Fibroblast of lung (primary cell): ENCODE measurements around the gene CSNK2A2.

Source experiments
- EZH2 ChIP-seq: IDR thresholded peaks from 2 replicates; pipeline ENCODE4 v1.5.1; 2012; ENCODE audit warnings: low read length, control low read depth, mild to moderate bottlenecking; ENCODE audit errors: missing control alignments
- TF ChIP-seq, protein P1 (sequence below), 2 donors: IDR thresholded peaks in 1 of 2; conservative IDR thresholded peaks in 1 of 2; 1 replicate in 1 of 2; 2 replicates in 1 of 2; pipeline ENCODE4 v1.5.1; 2011 to 2012; ENCODE audit warnings: low read length in 2 of 2, control low read depth in 1 of 2, inconsistent platforms in 1 of 2, low read depth in 1 of 2, mild to moderate bottlenecking in 1 of 2

DNA sequence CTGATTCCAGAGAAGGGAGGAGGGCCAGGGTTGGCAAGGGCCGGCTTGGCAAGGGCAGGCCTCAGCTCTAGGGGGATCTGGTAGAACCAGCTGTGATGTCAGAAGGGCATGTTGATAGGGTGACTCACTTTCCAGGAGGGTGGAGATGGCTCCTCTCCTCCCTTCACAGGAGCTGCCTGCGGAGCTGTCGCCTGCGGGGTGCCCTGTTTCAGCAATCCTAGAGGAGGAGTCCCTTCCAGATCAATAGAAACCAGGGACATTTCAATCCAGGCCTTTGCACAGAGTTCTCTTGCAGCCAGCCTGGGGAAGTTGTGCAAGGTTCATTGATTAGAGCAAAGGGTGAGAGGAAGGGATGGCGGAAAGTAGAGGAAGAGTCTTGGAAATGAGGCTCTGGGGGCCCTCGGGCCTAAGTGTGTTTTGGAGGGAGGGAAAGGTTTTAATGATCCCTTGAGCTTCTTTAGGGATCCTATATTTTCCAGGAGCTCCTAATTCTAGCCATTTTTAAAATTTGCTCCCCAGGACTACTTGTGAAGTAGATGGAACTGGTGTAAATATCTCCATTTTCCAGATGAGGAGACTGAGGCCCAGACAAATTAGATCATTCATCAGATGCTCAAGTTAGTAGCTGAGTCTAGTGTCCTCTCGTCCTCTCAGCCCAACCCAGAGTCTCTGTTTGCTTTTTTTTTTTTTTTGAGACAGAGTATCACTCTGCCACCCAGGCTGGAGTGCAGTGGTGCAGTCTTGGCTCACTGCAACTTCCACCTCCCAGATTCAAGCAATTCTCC, 24.8 kb upstream of the CSNK2A2 start:
- TF ChIP-seq, protein P1, sequence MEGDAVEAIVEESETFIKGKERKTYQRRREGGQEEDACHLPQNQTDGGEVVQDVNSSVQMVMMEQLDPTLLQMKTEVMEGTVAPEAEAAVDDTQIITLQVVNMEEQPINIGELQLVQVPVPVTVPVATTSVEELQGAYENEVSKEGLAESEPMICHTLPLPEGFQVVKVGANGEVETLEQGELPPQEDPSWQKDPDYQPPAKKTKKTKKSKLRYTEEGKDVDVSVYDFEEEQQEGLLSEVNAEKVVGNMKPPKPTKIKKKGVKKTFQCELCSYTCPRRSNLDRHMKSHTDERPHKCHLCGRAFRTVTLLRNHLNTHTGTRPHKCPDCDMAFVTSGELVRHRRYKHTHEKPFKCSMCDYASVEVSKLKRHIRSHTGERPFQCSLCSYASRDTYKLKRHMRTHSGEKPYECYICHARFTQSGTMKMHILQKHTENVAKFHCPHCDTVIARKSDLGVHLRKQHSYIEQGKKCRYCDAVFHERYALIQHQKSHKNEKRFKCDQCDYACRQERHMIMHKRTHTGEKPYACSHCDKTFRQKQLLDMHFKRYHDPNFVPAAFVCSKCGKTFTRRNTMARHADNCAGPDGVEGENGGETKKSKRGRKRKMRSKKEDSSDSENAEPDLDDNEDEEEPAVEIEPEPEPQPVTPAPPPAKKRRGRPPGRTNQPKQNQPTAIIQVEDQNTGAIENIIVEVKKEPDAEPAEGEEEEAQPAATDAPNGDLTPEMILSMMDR (conservative IDR thresholded peaks at IDR 0.05 in 1 of 2, IDR thresholded peaks at IDR 0.05 in 1 of 2; ENCODE audit: low read depth in 1 of 2, low read length in 2 of 2), result no peak
- TF ChIP-seq EZH2, result no peak
